MM.1S (cell line): Measurements from ENCODE around the gene GRIN3A.

ENCODE experiments used
- DNase-seq: peaks from one replicate; pipeline ENCODE4 v3.0.0-alpha.2; 2015
- H2AFZ ChIP-seq: fragments of 300-600 bp; sonication (generic); 2 replicates; pipeline ENCODE4 v1.6.0; 2016; ENCODE audit warnings: antibody characterized with exemption, low read length
- H3F3A ChIP-seq: fragments of 300-600 bp; sonication (generic); 2 replicates; pipeline ENCODE4 v1.6.1; 2016; ENCODE audit warnings: mild to moderate bottlenecking, antibody characterized with exemption, low read length, moderate library complexity, mixed read lengths; ENCODE audit not compliant: insufficient read depth
- H3K27ac ChIP-seq: fragments of 300-600 bp; sonication (generic); 2 replicates; pipeline ENCODE4 v1.5.1; 2016; ENCODE audit warnings: mild to moderate bottlenecking, low read length
- H3K27me3 ChIP-seq: fragments of 300-600 bp; sonication (generic); replicated peaks from 2 replicates; pipeline ENCODE4 v1.6.0; 2016; ENCODE audit warnings: low read length; ENCODE audit not compliant: insufficient read depth
- H3K36me3 ChIP-seq: fragments of 300-600 bp; sonication (generic); replicated peaks from 2 replicates; pipeline ENCODE4 v1.6.1; 2016; ENCODE audit warnings: mild to moderate bottlenecking, low read length, mixed read lengths; ENCODE audit not compliant: insufficient read depth
- H3K4me1 ChIP-seq: fragments of 300-600 bp; sonication (generic); 2 replicates; pipeline ENCODE4 v1.6.1; 2016; ENCODE audit warnings: low read length, mixed read lengths
- H3K4me2 ChIP-seq: fragments of 300-600 bp; sonication (generic); 2 replicates; pipeline ENCODE4 v1.6.0; 2016; ENCODE audit warnings: low read depth, low read length
- H3K4me3 ChIP-seq: fragments of 300-600 bp; sonication (generic); 2 replicates; pipeline ENCODE4 v1.5.1; 2016; ENCODE audit warnings: low read length, mixed read lengths
- H3K79me2 ChIP-seq: fragments of 300-600 bp; sonication (generic); 2 replicates; pipeline ENCODE4 v1.6.1; 2016; ENCODE audit warnings: mixed run types, low read length, mixed read lengths
- H3K9ac ChIP-seq: fragments of 300-600 bp; sonication (generic); 2 replicates; pipeline ENCODE4 v1.6.1; 2016; ENCODE audit warnings: low read length, mixed read lengths
- H3K9me2 ChIP-seq: fragments of 300-600 bp; sonication (generic); replicated peaks from 2 replicates; pipeline ENCODE4 v1.6.1; 2016; ENCODE audit warnings: mild to moderate bottlenecking, low read length, mixed read lengths; ENCODE audit not compliant: insufficient read depth
- H3K9me3 ChIP-seq: fragments of 300-600 bp; sonication (generic); replicated peaks from 2 replicates; pipeline ENCODE4 v1.6.1; 2016; ENCODE audit warnings: mild to moderate bottlenecking, low read length, mixed read lengths; ENCODE audit not compliant: insufficient read depth
- H4K20me1 ChIP-seq: fragments of 300-600 bp; sonication (generic); 2 replicates; pipeline ENCODE4 v1.6.1; 2016; ENCODE audit warnings: mild to moderate bottlenecking, low read length, moderate library complexity, mixed read lengths; ENCODE audit not compliant: insufficient read depth
- EZH2 ChIP-seq: fragments of 300-600 bp; sonication (generic); optimal IDR thresholded peaks from 2 replicates; pipeline ENCODE3; 2017; ENCODE audit warnings: low read depth, mild to moderate bottlenecking, antibody characterized with exemption, low read length, mixed read lengths
- EZH2phosphoT487 ChIP-seq: fragments of 300-600 bp; sonication (generic); IDR thresholded peaks from 2 replicates; pipeline ENCODE4 v1.6.1; 2018; ENCODE audit warnings: antibody characterized with exemption, low read length
- TF ChIP-seq, protein P1 (sequence below): fragments of 300-600 bp; sonication (generic); IDR thresholded peaks from 2 replicates; pipeline ENCODE4 v1.5.1; 2016; ENCODE audit warnings: antibody characterized with exemption, low read length, mixed read lengths

The GRIN3A gene

DNA sequence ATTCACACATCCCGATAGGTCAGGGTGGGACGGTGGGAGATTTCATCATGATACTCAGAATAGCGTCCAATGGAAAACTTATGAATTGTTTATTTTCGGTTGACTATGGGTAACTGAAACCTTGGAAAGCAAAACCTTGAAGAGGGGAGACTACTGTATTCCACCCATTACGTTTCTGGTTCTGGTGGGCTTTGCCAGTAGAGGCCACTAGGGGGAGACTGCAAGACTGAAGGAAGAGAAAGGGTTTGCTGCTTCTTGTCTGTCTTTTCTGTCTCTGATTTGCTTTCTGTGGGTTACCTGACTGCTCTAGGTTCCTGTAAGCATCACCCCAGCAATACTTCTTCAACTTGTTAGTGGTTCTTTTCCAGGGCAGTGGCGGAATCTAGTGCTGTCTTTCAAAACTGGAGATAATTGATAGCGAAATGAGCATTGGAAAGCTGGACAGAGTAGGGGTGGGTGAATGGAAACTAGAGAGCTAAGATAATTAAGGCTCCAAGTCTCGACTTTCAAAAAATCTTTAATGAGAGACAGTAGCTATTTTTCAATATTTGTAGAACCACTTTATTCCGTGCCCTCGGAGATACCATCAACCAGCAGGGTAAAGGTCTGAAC, 27.0 kb downstream of the GRIN3A start:
- Histone ChIP-seq H3K79me2 (no peaks in the 10 kb centered on the region), H4K20me1 (no peaks in the 10 kb centered on the region), H3K27ac (no peak overlapping the region), H3K9me3 (no peaks in the 10 kb centered on the region), H3F3A (no peaks in the 10 kb centered on the region; the same call in 1 of the 2 replicates), H3K9me2 (no peaks in the 10 kb centered on the region), H3K27me3 (no peaks in the 10 kb centered on the region), H2AFZ (no peak overlapping the region), H3K9ac (no peak overlapping the region), H3K4me3 (no peak overlapping the region), H3K4me1 (no peaks in the 10 kb centered on the region), H3K4me2 (no peak overlapping the region), H3K36me3 (no peaks in the 10 kb centered on the region)
- TF ChIP-seq, protein P1, sequence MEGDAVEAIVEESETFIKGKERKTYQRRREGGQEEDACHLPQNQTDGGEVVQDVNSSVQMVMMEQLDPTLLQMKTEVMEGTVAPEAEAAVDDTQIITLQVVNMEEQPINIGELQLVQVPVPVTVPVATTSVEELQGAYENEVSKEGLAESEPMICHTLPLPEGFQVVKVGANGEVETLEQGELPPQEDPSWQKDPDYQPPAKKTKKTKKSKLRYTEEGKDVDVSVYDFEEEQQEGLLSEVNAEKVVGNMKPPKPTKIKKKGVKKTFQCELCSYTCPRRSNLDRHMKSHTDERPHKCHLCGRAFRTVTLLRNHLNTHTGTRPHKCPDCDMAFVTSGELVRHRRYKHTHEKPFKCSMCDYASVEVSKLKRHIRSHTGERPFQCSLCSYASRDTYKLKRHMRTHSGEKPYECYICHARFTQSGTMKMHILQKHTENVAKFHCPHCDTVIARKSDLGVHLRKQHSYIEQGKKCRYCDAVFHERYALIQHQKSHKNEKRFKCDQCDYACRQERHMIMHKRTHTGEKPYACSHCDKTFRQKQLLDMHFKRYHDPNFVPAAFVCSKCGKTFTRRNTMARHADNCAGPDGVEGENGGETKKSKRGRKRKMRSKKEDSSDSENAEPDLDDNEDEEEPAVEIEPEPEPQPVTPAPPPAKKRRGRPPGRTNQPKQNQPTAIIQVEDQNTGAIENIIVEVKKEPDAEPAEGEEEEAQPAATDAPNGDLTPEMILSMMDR, result peak; percentile 64
- no peak for TF ChIP-seq EZH2phosphoT487
- no peak for TF ChIP-seq EZH2
- DNase-seq, result peak; percentile 20

DNA sequence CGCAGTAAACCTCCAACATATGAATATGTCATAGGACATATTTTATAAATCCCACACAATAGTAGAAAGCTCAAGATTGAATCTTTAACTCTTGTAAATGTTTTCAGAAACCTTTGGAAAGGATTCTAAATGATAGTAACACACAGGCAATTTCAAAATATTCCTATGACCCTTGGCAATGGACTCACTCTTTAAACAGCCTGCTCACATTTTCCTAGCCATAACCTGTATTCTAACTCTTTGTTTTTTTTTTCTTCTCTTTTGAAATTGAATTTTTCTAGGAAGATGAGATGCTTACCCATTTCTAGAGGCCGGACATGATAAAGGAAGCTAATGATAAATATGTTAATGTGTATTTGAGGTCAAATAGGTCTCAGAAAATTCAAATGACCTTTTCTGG, 29.6 kb downstream of the GRIN3A start:
- Histone ChIP-seq H3F3A (no peaks in the 10 kb centered on the region; the same call in 1 of the 2 replicates), H3K9ac (no peak overlapping the region), H3K27ac (no peak overlapping the region), H3K79me2 (no peaks in the 10 kb centered on the region), H3K4me2 (no peak overlapping the region), H3K4me1 (no peaks in the 10 kb centered on the region), H2AFZ (no peak overlapping the region), H3K27me3 (no peaks in the 10 kb centered on the region), H3K9me3 (no peaks in the 10 kb centered on the region), H4K20me1 (no peaks in the 10 kb centered on the region), H3K4me3 (no peak overlapping the region), H3K9me2 (no peaks in the 10 kb centered on the region), H3K36me3 (no peaks in the 10 kb centered on the region)
- no peak for DNase-seq
- TF ChIP-seq EZH2phosphoT487 (no peak), EZH2 (no peak)
- TF ChIP-seq, protein P1, result no peak

DNA sequence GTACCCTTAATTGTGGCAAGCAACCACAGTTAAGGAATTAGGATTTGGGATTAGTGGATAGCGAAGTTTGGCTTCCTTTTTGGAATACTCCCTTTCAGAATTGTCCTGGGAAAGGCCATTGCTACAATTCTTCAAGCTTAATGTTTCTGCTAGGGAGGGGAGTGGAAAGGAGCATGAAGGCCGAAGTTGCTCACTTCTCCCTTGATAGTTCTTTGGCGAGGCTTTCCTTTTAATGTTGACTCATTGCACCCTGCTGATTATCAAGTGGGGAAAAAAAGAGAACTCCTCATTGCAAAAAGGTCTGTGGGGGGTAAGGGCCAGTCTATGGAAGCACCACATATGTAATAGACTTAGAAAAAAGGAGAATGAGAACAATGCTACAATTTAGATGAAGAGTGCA, 30.7 kb downstream of the GRIN3A start:
- H3K36me3 ChIP-seq, result no peaks in the 10 kb centered on the region
- H3K27me3 ChIP-seq, result no peaks in the 10 kb centered on the region
- H3F3A ChIP-seq, result no peaks in the 10 kb centered on the region; the same call in 1 of the 2 replicates
- no peak overlapping the region for H3K4me2 ChIP-seq
- H3K9me2 ChIP-seq, result no peaks in the 10 kb centered on the region
- no peaks in the 10 kb centered on the region for H3K4me1 ChIP-seq
- H4K20me1 ChIP-seq, result no peaks in the 10 kb centered on the region
- no peak overlapping the region for H2AFZ ChIP-seq
- H3K9me3 ChIP-seq, result no peaks in the 10 kb centered on the region
- TF ChIP-seq EZH2 (no peak), EZH2phosphoT487 (no peak)
- TF ChIP-seq, protein P1, result no peak
- H3K9ac ChIP-seq, result no peak overlapping the region
- no peak overlapping the region for H3K4me3 ChIP-seq
- no peak overlapping the region for H3K27ac ChIP-seq
- no peak for DNase-seq
- no peaks in the 10 kb centered on the region for H3K79me2 ChIP-seq
